GM12878 (cell line): ENCODE results near the gene NEAT1. TPM values are rescaled to one million over a fixed set of nuclear protein-coding genes. Genes with fewer than 3 reads are reported as not detected.
A peak's percentile ranks its signal among the peaks of the same experiment; 100 is the strongest.

Experiments
- BCL3 ChIP-seq: IDR thresholded peaks from 2 replicates; pipeline ENCODE4 v1.6.1; 2011; ENCODE audit warnings: borderline replicate concordance, low read depth, mild to moderate bottlenecking, moderate library complexity, low read length; ENCODE audit not compliant: insufficient read depth, poor library complexity, severe bottlenecking
- BHLHE40 ChIP-seq, 2 experiments: fragments of 450-650 bp in 1 of 2; IDR thresholded peaks; 2 replicates each; pipeline ENCODE4 v1.6.1; 2011 to 2017; ENCODE audit warnings: low read depth in 2 of 2, borderline replicate concordance in 1 of 2, improper control_type of control experiment in 1 of 2, low read length in 1 of 2, mild to moderate bottlenecking in 1 of 2
- CBX5 ChIP-seq: sonication (generic); IDR thresholded peaks from 2 replicates; pipeline ENCODE4 v1.6.1; 2016; ENCODE audit warnings: low read depth, moderate library complexity, mild to moderate bottlenecking, inconsistent platforms
- CTCF ChIP-seq, 3 experiments: IDR thresholded peaks in 2 of 3; conservative IDR thresholded peaks in 1 of 3; 2 replicates each; pipeline ENCODE4 v1.5.1; 2011; ENCODE audit warnings: low read depth in 3 of 3, low read length in 3 of 3, mild to moderate bottlenecking in 3 of 3, control low read depth in 2 of 3, moderate library complexity in 2 of 3, inconsistent platforms in 1 of 3, mixed read lengths in 1 of 3; ENCODE audit not compliant: control insufficient read depth in 2 of 3, insufficient read depth in 1 of 3; ENCODE audit errors: extremely low read depth in 1 of 3
- EP300 ChIP-seq, 2 experiments: fragments of 150-350 bp in 1 of 2; IDR thresholded peaks; 2 replicates each; pipeline ENCODE4 v1.6.1; 2011 to 2012; ENCODE audit warnings: low read depth in 2 of 2, low read length in 2 of 2, borderline replicate concordance in 1 of 2, improper control_type of control experiment in 1 of 2, inconsistent platforms in 1 of 2; ENCODE audit not compliant: control insufficient read depth in 1 of 2
- ESRRA ChIP-seq: IDR thresholded peaks from 2 replicates; pipeline ENCODE4 v1.6.1; 2012; ENCODE audit warnings: mild to moderate bottlenecking, low read length, improper control_type of control experiment
- FOXK2 ChIP-seq: fragments of 450-650 bp; IDR thresholded peaks from 2 replicates; pipeline ENCODE4 v1.6.1; 2017; ENCODE audit warnings: mild to moderate bottlenecking, moderate library complexity
- GATAD2B ChIP-seq: fragments of 450-650 bp; conservative IDR thresholded peaks from 2 replicates; pipeline ENCODE4 v1.6.1; 2017; ENCODE audit warnings: low read depth, mild to moderate bottlenecking, moderate library complexity
- HDGF ChIP-seq: fragments of 450-650 bp; IDR thresholded peaks from 2 replicates; pipeline ENCODE4 v1.6.1; 2016; ENCODE audit warnings: antibody characterized with exemption
- IKZF2 ChIP-seq, 2 experiments: fragments of 450-650 bp; IDR thresholded peaks; 2 replicates each; pipeline ENCODE4 v1.6.1; 2017; ENCODE audit warnings: mild to moderate bottlenecking in 2 of 2, moderate library complexity in 2 of 2
- IRF4 ChIP-seq: IDR thresholded peaks from 2 replicates; pipeline ENCODE4 v1.6.1; 2011; ENCODE audit warnings: low read depth, low read length
- MTA2 ChIP-seq: fragments of 450-650 bp; IDR thresholded peaks from 2 replicates; pipeline ENCODE4 v1.6.1; 2016; ENCODE audit warnings: low read depth, mild to moderate bottlenecking, moderate library complexity
- MTA3 ChIP-seq: IDR thresholded peaks from 2 replicates; pipeline ENCODE4 v1.6.1; 2012; ENCODE audit warnings: low read length, inconsistent platforms, borderline replicate concordance
- MXI1 ChIP-seq: fragments of 150-350 bp; IDR thresholded peaks from 2 replicates; pipeline ENCODE4 v1.6.1; 2011; ENCODE audit warnings: low read depth, mild to moderate bottlenecking, inconsistent platforms, low read length, improper control_type of control experiment
- MYB ChIP-seq: fragments of 150-350 bp; IDR thresholded peaks from 2 replicates; pipeline ENCODE4 v1.6.1; 2014; ENCODE audit warnings: mild to moderate bottlenecking, low read depth, low read length, borderline replicate concordance
- NR2C1 ChIP-seq: fragments of 450-650 bp; IDR thresholded peaks from 2 replicates; pipeline ENCODE4 v1.6.1; 2017; ENCODE audit warnings: antibody characterized with exemption, mild to moderate bottlenecking, moderate library complexity
- NR2F1 ChIP-seq: fragments of 450-650 bp; conservative IDR thresholded peaks from 2 replicates; pipeline ENCODE4 v1.6.1; 2017; ENCODE audit warnings: mild to moderate bottlenecking
- PBX3 ChIP-seq: IDR thresholded peaks from 2 replicates; pipeline ENCODE4 v1.6.1; 2011; ENCODE audit warnings: mild to moderate bottlenecking, low read depth, low read length, moderate library complexity; ENCODE audit not compliant: insufficient replicate concordance
- POLR2AphosphoS2 ChIP-seq: IDR thresholded peaks from 2 replicates; pipeline ENCODE4 v1.6.1; 2011; ENCODE audit warnings: low read depth, mild to moderate bottlenecking, low read length, improper control_type of control experiment, moderate library complexity
- POLR2AphosphoS5 ChIP-seq: IDR thresholded peaks from 2 replicates; pipeline ENCODE4 v1.6.1; 2011; ENCODE audit warnings: mild to moderate bottlenecking, low read length, inconsistent platforms
- SREBF2 ChIP-seq: IDR thresholded peaks from 2 replicates; pipeline ENCODE4 v1.6.1; 2012; ENCODE audit warnings: mild to moderate bottlenecking, low read length
- TAF1 ChIP-seq: IDR thresholded peaks from 2 replicates; pipeline ENCODE4 v1.6.1; 2011; ENCODE audit warnings: mild to moderate bottlenecking, low read depth, low read length, borderline replicate concordance
- TBL1XR1 ChIP-seq: IDR thresholded peaks from 2 replicates; pipeline ENCODE4 v1.6.1; 2012; ENCODE audit warnings: low read depth, low read length, improper control_type of control experiment
- TCF3 ChIP-seq: IDR thresholded peaks from 2 replicates; pipeline ENCODE4 v1.6.1; 2012; ENCODE audit warnings: low read depth, mild to moderate bottlenecking, low read length, borderline replicate concordance; ENCODE audit not compliant: insufficient read depth
- TCF7 ChIP-seq: IDR thresholded peaks from 2 replicates; pipeline ENCODE4 v1.6.1; 2014; ENCODE audit warnings: antibody characterized with exemption, borderline replicate concordance
- WRNIP1 ChIP-seq: IDR thresholded peaks from 2 replicates; pipeline ENCODE4 v1.6.1; 2011; ENCODE audit warnings: low read depth, low read length, improper control_type of control experiment, borderline replicate concordance
- YY1 ChIP-seq: IDR thresholded peaks from 2 replicates; pipeline ENCODE4 v1.6.1; 2011; ENCODE audit warnings: low read depth, mild to moderate bottlenecking, low read length
- ZNF274 ChIP-seq: IDR thresholded peaks from one replicate; pipeline ENCODE4 v1.8.0; 2011; ENCODE audit not compliant: insufficient read length, insufficient read depth
- ZNF384 ChIP-seq: IDR thresholded peaks from 2 replicates; pipeline ENCODE4 v1.6.1; 2012; ENCODE audit warnings: low read depth, mild to moderate bottlenecking, low read length, improper control_type of control experiment, borderline replicate concordance
- polyA plus RNA-seq, 11 experiments: library from polyadenylated mRNA; depleted of rRNA in 4 of 11; unstranded in 6 of 11; stranded (reverse) in 5 of 11; fragments of >200 nt; fragmentation: Nextera tagmentation in 4 of 11; fragmentation: Illumina TruSeq in 1 of 11; extraction: Ambion mirVana in 4 of 11; extraction: Trizol in 1 of 11; gene quantifications; 1 replicate in 1 of 11; 2 replicates in 10 of 11; pipeline versions ENCODE4 v1.2.1 to v1.2.3, GENCODE V29; 2011 to 2016; ENCODE audit warnings: inconsistent platforms in 2 of 11, missing spikeins in 2 of 11, low read depth in 1 of 11
- total RNA-seq, 4 experiments: library from RNA; depleted of rRNA in 3 of 4; stranded (reverse); fragments of >200 nt in 3 of 4; fragmentation: Illumina TruSeq in 1 of 4; extraction: Trizol in 1 of 4; gene quantifications; 2 replicates each; pipeline versions ENCODE4 v1.2.1 to v1.2.3, GENCODE V29; 2013 to 2021

NEAT1 gene
- total and polyA plus RNA-seq, 10 of the 15 experiments (the other 5 are each of a cell fraction or from before 2014, with no cell fraction given) = 13.6 to 328 (median 69.4) TPM

- TF ChIP-seq CTCF (IDR thresholded peaks at IDR 0.05 in 2 of 3, conservative IDR thresholded peaks at IDR 0.05 in 1 of 3; ENCODE audit: control insufficient read depth in 2 of 3, extremely low read depth in 1 of 3, insufficient read depth in 1 of 3, low read depth in 3 of 3, low read length in 3 of 3) (no peak), SREBF2 (no peak), MYB (no peak), NR2F1 (peak; percentile 87), MTA3 (peak; percentile 51; the same call in 1 of the 2 replicates), EP300 (IDR thresholded peaks at IDR 0.05; ENCODE audit: borderline replicate concordance in 1 of 2, control insufficient read depth in 1 of 2, low read depth in 2 of 2, low read length in 2 of 2) (no peak), MXI1 (no peak), ZNF274 (no peak), BCL3 (peak; percentile 43), PBX3 (no peak), TBL1XR1 (0 out of 2 replicates have a peak, but pooled peaks have one; percentile 28), HDGF (no peak), POLR2AphosphoS2 (no peak), CBX5 (no peak), GATAD2B (0 out of 2 replicates have a peak, but pooled peaks have one; percentile 30), BHLHE40 (IDR thresholded peaks at IDR 0.05; ENCODE audit: borderline replicate concordance in 1 of 2, low read depth in 2 of 2, low read length in 1 of 2) (peak in 1 of 2 experiments; percentile 26; a peak in 1 of 4 replicates), ZNF384 (no peak), IRF4 (no peak), NR2C1 (no peak), YY1 (no peak), TAF1 (no peak), WRNIP1 (no peak), TCF3 (no peak), POLR2AphosphoS5 (no peak), TCF7 (peak; percentile 91), MTA2 (peak; percentile 27; the same call in 1 of the 2 replicates), IKZF2 (IDR thresholded peaks at IDR 0.05) (peak; percentile 66 to 68; a peak in 3 of 4 replicates), ESRRA (no peak), FOXK2 (no peak)
Measured at GRCh38 chr11:65459552-65459951, 37.0 kb downstream of the NEAT1 start (continued).
